ENCODE measurements around the gene TC2N. TPM values are rescaled to one million over a fixed set of nuclear protein-coding genes. Genes with fewer than 3 reads are reported as not detected.

Gene TC2N
- total RNA-seq, 1 donor from 2014 or later, result 1.2 TPM

- no peak overlapping the region for H3K9ac ChIP-seq (ENCODE audit: low read length)
- Mint-ChIP-seq H3K4me1 (ENCODE audit: low read depth, unreplicated experiment) (no peaks in the 10 kb centered on the region), H3K9me3 (ENCODE audit: unreplicated experiment) (no peaks in the 10 kb centered on the region), H3K27me3 (ENCODE audit: low read depth, unreplicated experiment) (no peaks in the 10 kb centered on the region), H3K36me3 (ENCODE audit: low read depth, unreplicated experiment) (no peaks in the 10 kb centered on the region), H3K27ac (ENCODE audit: unreplicated experiment) (no peak overlapping the region), H3K4me3 (ENCODE audit: unreplicated experiment) (no peak overlapping the region)
- H3K27me3 ChIP-seq (ENCODE audit: insufficient read depth, low read length), result no peaks in the 10 kb centered on the region
- no peak overlapping the region for H3K4me3 ChIP-seq (ENCODE audit: insufficient read depth, low read depth, low read length)
- no peaks in the 10 kb centered on the region for H3K36me3 ChIP-seq (ENCODE audit: insufficient read depth, low read length)
- H3K4me2 ChIP-seq (ENCODE audit: low read length), result no peak overlapping the region
- no peak for TF ChIP-seq CTCF (IDR thresholded peaks at IDR 0.05; ENCODE audit: insufficient read depth, low read depth, low read length)
- no peak for TF ChIP-seq EZH2 (IDR thresholded peaks at IDR 0.05; ENCODE audit: insufficient read depth, low read length)
- H3K79me2 ChIP-seq (ENCODE audit: insufficient read depth, low read length), result no peaks in the 10 kb centered on the region
- no peaks in the 10 kb centered on the region for H4K20me1 ChIP-seq (ENCODE audit: insufficient read depth, low read length)
- DNase-seq (ENCODE audit: low read depth), result no peak
- H3K27ac ChIP-seq (ENCODE audit: low read depth, low read length), result no peak overlapping the region
- H2AFZ ChIP-seq (ENCODE audit: low read depth, low read length), result no peak overlapping the region
- no peaks in the 10 kb centered on the region for H3K9me3 ChIP-seq (ENCODE audit: insufficient read depth, low read depth, low read length)
- FAIRE-seq, result no peak
- H3K4me1 ChIP-seq (ENCODE audit: insufficient read depth, low read length), result no peaks in the 10 kb centered on the region
Observed at GRCh38 chr14:91745344-91745743, 122.0 kb downstream of the TC2N start.

- Mint-ChIP-seq H3K27ac (ENCODE audit: unreplicated experiment) (no peak overlapping the region), H3K36me3 (ENCODE audit: low read depth, unreplicated experiment) (no peaks in the 10 kb centered on the region), H3K4me3 (ENCODE audit: unreplicated experiment) (no peak overlapping the region), H3K9me3 (ENCODE audit: unreplicated experiment) (no peaks in the 10 kb centered on the region), H3K27me3 (ENCODE audit: low read depth, unreplicated experiment) (no peaks in the 10 kb centered on the region), H3K4me1 (ENCODE audit: low read depth, unreplicated experiment) (no peaks in the 10 kb centered on the region)
- DNase-seq (ENCODE audit: low read depth) (no peak), FAIRE-seq (no peak)
- no peak overlapping the region for H3K4me3 ChIP-seq (ENCODE audit: insufficient read depth, low read depth, low read length)
- TF ChIP-seq CTCF (IDR thresholded peaks at IDR 0.05; ENCODE audit: insufficient read depth, low read depth, low read length), result no peak
- no peak for TF ChIP-seq EZH2 (IDR thresholded peaks at IDR 0.05; ENCODE audit: insufficient read depth, low read length)
- H3K4me1 ChIP-seq (ENCODE audit: insufficient read depth, low read length), result no peaks in the 10 kb centered on the region
- H3K27me3 ChIP-seq (ENCODE audit: insufficient read depth, low read length), result no peaks in the 10 kb centered on the region
- no peaks in the 10 kb centered on the region for H3K79me2 ChIP-seq (ENCODE audit: insufficient read depth, low read length)
- H3K36me3 ChIP-seq (ENCODE audit: insufficient read depth, low read length), result no peaks in the 10 kb centered on the region
- H3K9me3 ChIP-seq (ENCODE audit: insufficient read depth, low read depth, low read length), result no peaks in the 10 kb centered on the region
- H3K4me2 ChIP-seq (ENCODE audit: low read length), result no peak overlapping the region
- H4K20me1 ChIP-seq (ENCODE audit: insufficient read depth, low read length), result no peaks in the 10 kb centered on the region
- H3K9ac ChIP-seq (ENCODE audit: low read length), result no peak overlapping the region
- H2AFZ ChIP-seq (ENCODE audit: low read depth, low read length), result no peak overlapping the region
- no peak overlapping the region for H3K27ac ChIP-seq (ENCODE audit: low read depth, low read length)
Observed at GRCh38 chr14:91744068-91744480, 123.3 kb downstream of the TC2N start.

- H2AFZ ChIP-seq (ENCODE audit: low read depth, low read length), result no peak overlapping the region
- no peaks in the 10 kb centered on the region for H4K20me1 ChIP-seq (ENCODE audit: insufficient read depth, low read length)
- no peaks in the 10 kb centered on the region for H3K27me3 Mint-ChIP-seq (ENCODE audit: low read depth, unreplicated experiment)
- H3K4me3 Mint-ChIP-seq (ENCODE audit: unreplicated experiment), result no peak overlapping the region
- no peak overlapping the region for H3K4me3 ChIP-seq (ENCODE audit: insufficient read depth, low read depth, low read length)
- no peaks in the 10 kb centered on the region for H3K4me1 Mint-ChIP-seq (ENCODE audit: low read depth, unreplicated experiment)
- H3K79me2 ChIP-seq (ENCODE audit: insufficient read depth, low read length), result no peaks in the 10 kb centered on the region
- TF ChIP-seq CTCF (IDR thresholded peaks at IDR 0.05; ENCODE audit: insufficient read depth, low read depth, low read length), result no peak
- no peak for TF ChIP-seq EZH2 (IDR thresholded peaks at IDR 0.05; ENCODE audit: insufficient read depth, low read length)
- H3K27ac Mint-ChIP-seq (ENCODE audit: unreplicated experiment), result no peak overlapping the region
- H3K36me3 Mint-ChIP-seq (ENCODE audit: low read depth, unreplicated experiment), result no peaks in the 10 kb centered on the region
- no peaks in the 10 kb centered on the region for H3K9me3 Mint-ChIP-seq (ENCODE audit: unreplicated experiment)
- no peaks in the 10 kb centered on the region for H3K9me3 ChIP-seq (ENCODE audit: insufficient read depth, low read depth, low read length)
- H3K4me1 ChIP-seq (ENCODE audit: insufficient read depth, low read length), result no peaks in the 10 kb centered on the region
- FAIRE-seq (no peak), DNase-seq (ENCODE audit: low read depth) (no peak)
- no peak overlapping the region for H3K27ac ChIP-seq (ENCODE audit: low read depth, low read length)
- no peaks in the 10 kb centered on the region for H3K27me3 ChIP-seq (ENCODE audit: insufficient read depth, low read length)
- no peaks in the 10 kb centered on the region for H3K36me3 ChIP-seq (ENCODE audit: insufficient read depth, low read length)
- H3K9ac ChIP-seq (ENCODE audit: low read length), result no peak overlapping the region
- H3K4me2 ChIP-seq (ENCODE audit: low read length), result no peak overlapping the region
Observed at GRCh38 chr14:91743305-91743653, 124.1 kb downstream of the TC2N start.

Data from astrocyte (in vitro differentiated cells and primary cell).